IPS DF 6.9 (cell line): ENCODE data around the gene PI4K2B.
"Not testable (repeated sequence)": the region's sequence is repeated elsewhere in the genome, so short reads cannot be mapped to it uniquely, and the experiment has no call there.

Experiments
- DNase-seq: peaks from one replicate; pipeline ENCODE4 v3.0.0-alpha.2; 2013; ENCODE audit warnings: low read depth, low spot score
- H3K27ac ChIP-seq: one replicate; pipeline ENCODE4 v1.5.1; 2013; ENCODE audit warnings: low read length, control low read depth
- H3K27me3 ChIP-seq: 2 replicates; pipeline ENCODE4 v1.6.1; 2013; ENCODE audit warnings: mild to moderate bottlenecking, low read length; ENCODE audit not compliant: control insufficient read depth, insufficient read depth
- H3K36me3 ChIP-seq: 2 replicates; pipeline ENCODE4 v1.6.1; 2013; ENCODE audit warnings: low read length; ENCODE audit not compliant: control insufficient read depth, insufficient read depth
- H3K4me1 ChIP-seq: 2 replicates; pipeline ENCODE4 v1.6.1; 2013; ENCODE audit warnings: low read length; ENCODE audit not compliant: control insufficient read depth, insufficient read depth
- H3K4me3 ChIP-seq: 2 replicates; pipeline ENCODE4 v1.5.1; 2013; ENCODE audit warnings: mild to moderate bottlenecking, low read length
- H3K9me3 ChIP-seq: 2 replicates; pipeline ENCODE4 v1.6.1; 2013; ENCODE audit warnings: low read length, inconsistent platforms; ENCODE audit not compliant: control insufficient read depth, insufficient read depth
- WGBS: extraction: QIAGEN DNeasy Blood & Tissue Kit; methylation state at CpG from one replicate; pipeline ENCODE4 v1.1.7; 2013; ENCODE audit warnings: mixed read lengths, missing lambda C conversion rate; ENCODE audit not compliant: insufficient read length, insufficient coverage; 5-methylcytosine and 5-hydroxymethylcytosine counted together

The PI4K2B gene

GRCh38 chr4:25233737-25234389 is at the start of gene PI4K2B:
TSS of gene PI4K2B (plus strand) at chr4:25234033. CDS start at chr4:25234164, 131 bp downstream.
- Histone ChIP-seq H3K27ac (no peak within 1 kb of the TSS), H3K27me3 (0 out of 2 replicates have a peak, but pooled peaks cover 1% of the 10 kb centered on the region), H3K36me3 (no peaks in the 10 kb centered on the region), H3K4me3 (peak within 1 kb of the TSS; percentile 77; the same call in 1 of the 2 replicates), H3K4me1 (no peaks in the 10 kb centered on the region), H3K9me3 (peaks cover 1% of the 10 kb centered on the region; the same call in 1 of the 2 replicates)
- no CpG with 5 or more reads among the region's 72 CpGs for WGBS
- peak; percentile 39 for DNase-seq

- no peak overlapping the region for H3K27ac ChIP-seq
- no peak for DNase-seq
- no peaks in the 10 kb centered on the region for H3K9me3 ChIP-seq
- WGBS = no CpG with 5 or more reads among the region's 4 CpGs
- H3K4me3 ChIP-seq = no peak overlapping the region
- H3K4me1 ChIP-seq = no peaks in the 10 kb centered on the region
- H3K27me3 ChIP-seq = no peaks in the 10 kb centered on the region
- H3K36me3 ChIP-seq = no peaks in the 10 kb centered on the region
Measured at GRCh38 chr4:25184056-25184455, 49.8 kb upstream of the PI4K2B start.

GRCh38 chr4:25190407-25190806 is 43.4 kb upstream of the PI4K2B start:
- H3K27ac ChIP-seq = no peak overlapping the region
- no peaks in the 10 kb centered on the region for H3K36me3 ChIP-seq
- H3K4me3 ChIP-seq = no peak overlapping the region
- H3K27me3 ChIP-seq = no peaks in the 10 kb centered on the region
- DNase-seq = no peak
- no peaks in the 10 kb centered on the region for H3K9me3 ChIP-seq
- H3K4me1 ChIP-seq = no peaks in the 10 kb centered on the region
- no CpG with 5 or more reads among the region's 2 CpGs for WGBS

GRCh38 chr4:25198713-25199112 is 35.1 kb upstream of the PI4K2B start:
- H3K36me3 ChIP-seq = no peaks in the 10 kb centered on the region
- H3K27me3 ChIP-seq = no peaks in the 10 kb centered on the region
- H3K4me1 ChIP-seq = no peaks in the 10 kb centered on the region
- H3K9me3 ChIP-seq = no peaks in the 10 kb centered on the region
- DNase-seq = no peak
- H3K4me3 ChIP-seq = no peak overlapping the region
- WGBS = no CpG with 5 or more reads among the region's 2 CpGs
- no peak overlapping the region for H3K27ac ChIP-seq

GRCh38 chr4:25207997-25208396 is 25.8 kb upstream of the PI4K2B start:
- H3K4me3 ChIP-seq = no peak overlapping the region
- WGBS = no CpG with 5 or more reads among the region's 1 CpG
- no peaks in the 10 kb centered on the region for H3K27me3 ChIP-seq
- DNase-seq = no peak
- H3K9me3 ChIP-seq = no peaks in the 10 kb centered on the region
- H3K4me1 ChIP-seq = no peaks in the 10 kb centered on the region; the same call in 1 of the 2 replicates
- no peak overlapping the region for H3K27ac ChIP-seq
- no peaks in the 10 kb centered on the region for H3K36me3 ChIP-seq

- H3K9me3 ChIP-seq = no peaks in the 10 kb centered on the region
Measured at GRCh38 chr4:25209702-25210101, 24.1 kb upstream of the PI4K2B start.

GRCh38 chr4:25211721-25212120 is 22.1 kb upstream of the PI4K2B start:
- Histone ChIP-seq H3K9me3 (no peaks in the 10 kb centered on the region), H3K4me1 (peaks cover 3% of the 10 kb centered on the region; the same call in 1 of the 2 replicates), H3K36me3 (no peaks in the 10 kb centered on the region), H3K27ac (no peak overlapping the region), H3K4me3 (no peak overlapping the region), H3K27me3 (no peaks in the 10 kb centered on the region)
- no peak for DNase-seq
- no CpG with 5 or more reads among the region's 3 CpGs for WGBS

More at GRCh38 chr4:25209702-25210101, 24.1 kb upstream of the PI4K2B start:
- Histone ChIP-seq H3K4me3 (no peak overlapping the region), H3K27me3 (no peaks in the 10 kb centered on the region), H3K27ac (no peak overlapping the region), H3K36me3 (no peaks in the 10 kb centered on the region), H3K4me1 (no peaks in the 10 kb centered on the region; the same call in 1 of the 2 replicates)
- no peak for DNase-seq
- WGBS = no CpG with 5 or more reads among the region's 1 CpG

- H3K27me3 ChIP-seq = no peaks in the 10 kb centered on the region
- H3K36me3 ChIP-seq = no peaks in the 10 kb centered on the region
- no CpG with 5 or more reads among the region's 1 CpG for WGBS
- no peak overlapping the region for H3K4me3 ChIP-seq
- no peak for DNase-seq
- H3K4me1 ChIP-seq = peaks cover 3% of the 10 kb centered on the region; the same call in 1 of the 2 replicates
- H3K9me3 ChIP-seq = no peaks in the 10 kb centered on the region
- no peak overlapping the region for H3K27ac ChIP-seq
Measured at GRCh38 chr4:25212822-25213221, 21.0 kb upstream of the PI4K2B start.

GRCh38 chr4:25213347-25213979 is 20.4 kb upstream of the PI4K2B start:
- Histone ChIP-seq H3K36me3 (no peaks in the 10 kb centered on the region), H3K9me3 (no peaks in the 10 kb centered on the region), H3K27me3 (no peaks in the 10 kb centered on the region), H3K27ac (no peak overlapping the region), H3K4me3 (no peak overlapping the region), H3K4me1 (peaks cover 3% of the 10 kb centered on the region; the same call in 1 of the 2 replicates)
- no CpG with 5 or more reads among the region's 3 CpGs for WGBS
- DNase-seq = no peak

- H3K27me3 ChIP-seq, DNase-seq, H3K9me3 ChIP-seq, H3K4me3 ChIP-seq, H3K4me1 ChIP-seq, H3K27ac ChIP-seq, H3K36me3 ChIP-seq: not testable (repeated sequence)
- no CpG with 5 or more reads among the region's 1 CpG for WGBS
Measured at GRCh38 chr4:25214750-25215149, 19.1 kb upstream of the PI4K2B start.
